Measurements from ENCODE around the gene UBE2M. TPM values are rescaled to one million over a fixed set of nuclear protein-coding genes. Genes with fewer than 3 reads are reported as not detected.

Gene UBE2M
- total RNA-seq, 1 donor from 2014 or later = 78.3 TPM

- Mint-ChIP-seq H3K4me1 (ENCODE audit: unreplicated experiment) (peaks cover 29% of the 10 kb centered on the region), H3K9me3 (ENCODE audit: unreplicated experiment) (no peaks in the 10 kb centered on the region), H3K27ac (ENCODE audit: unreplicated experiment) (peak overlapping the region; percentile 99), H3K4me3 (ENCODE audit: unreplicated experiment) (peak overlapping the region; percentile 97), H3K36me3 (ENCODE audit: unreplicated experiment) (peaks cover 10% of the 10 kb centered on the region), H3K27me3 (ENCODE audit: unreplicated experiment) (no peaks in the 10 kb centered on the region)
- no peak for DNase-seq (ENCODE audit: extremely low spot score, unreplicated experiment)
- TF ChIP-seq CTCF (IDR thresholded peaks at IDR 0.05) = no peak
Observed at GRCh38 chr19:58560007-58560887, 1.8 kb upstream of the UBE2M start.

DNA sequence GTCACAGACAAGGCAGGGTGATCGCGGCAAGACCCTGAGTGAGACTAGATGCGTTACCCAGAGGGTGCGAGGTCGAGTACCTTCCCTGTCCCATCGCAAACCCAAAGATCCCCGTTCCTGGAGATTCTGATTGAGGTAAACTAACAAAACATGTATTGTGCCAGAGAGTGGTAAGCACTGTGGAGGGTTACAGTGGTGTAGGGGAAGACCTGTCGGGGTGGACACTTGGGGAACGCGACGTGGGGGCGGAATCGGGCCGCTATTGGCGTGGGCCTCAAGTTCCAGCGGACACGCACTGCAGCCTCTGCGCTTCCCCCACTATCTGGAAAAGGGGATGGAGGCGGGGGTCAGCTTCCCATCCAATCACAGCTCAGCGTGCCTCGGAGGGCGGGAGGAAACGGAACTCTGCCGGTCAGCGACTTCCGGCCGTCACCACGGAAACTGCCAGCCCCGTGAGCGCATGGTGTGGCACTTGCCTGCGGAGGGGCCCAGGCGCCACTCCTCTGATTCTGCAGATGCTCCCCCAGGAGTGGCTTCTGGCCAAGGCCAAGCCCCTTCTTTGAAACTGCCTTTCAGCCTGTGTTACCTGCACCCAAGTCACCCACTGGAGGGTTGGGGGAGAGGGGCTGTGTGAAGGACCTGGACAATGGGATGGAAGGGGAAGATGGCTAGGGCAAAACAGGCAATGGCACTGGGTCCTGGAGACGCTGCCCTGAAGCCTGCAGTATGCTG lies 1.0 kb upstream of the UBE2M start:
- Mint-ChIP-seq H3K4me1 (ENCODE audit: unreplicated experiment) (peaks cover 37% of the 10 kb centered on the region), H3K4me3 (ENCODE audit: unreplicated experiment) (peak overlapping the region; percentile 97), H3K27ac (ENCODE audit: unreplicated experiment) (peak overlapping the region; percentile 99), H3K9me3 (ENCODE audit: unreplicated experiment) (no peaks in the 10 kb centered on the region), H3K36me3 (ENCODE audit: unreplicated experiment) (peaks cover 13% of the 10 kb centered on the region), H3K27me3 (ENCODE audit: unreplicated experiment) (no peaks in the 10 kb centered on the region)
- TF ChIP-seq CTCF (IDR thresholded peaks at IDR 0.05) = no peak
- peak; percentile 95 for DNase-seq (ENCODE audit: extremely low spot score, unreplicated experiment)

- Mint-ChIP-seq H3K4me1 (ENCODE audit: unreplicated experiment) (peaks cover 44% of the 10 kb centered on the region), H3K9me3 (ENCODE audit: unreplicated experiment) (no peaks in the 10 kb centered on the region), H3K27ac (ENCODE audit: unreplicated experiment) (peak overlapping the region; percentile 99), H3K36me3 (ENCODE audit: unreplicated experiment) (peaks cover 13% of the 10 kb centered on the region), H3K27me3 (ENCODE audit: unreplicated experiment) (no peaks in the 10 kb centered on the region), H3K4me3 (ENCODE audit: unreplicated experiment) (peak overlapping the region; percentile 97)
- TF ChIP-seq CTCF (IDR thresholded peaks at IDR 0.05) = no peak
- peak; percentile 100 for DNase-seq (ENCODE audit: extremely low spot score, unreplicated experiment)
Observed at GRCh38 chr19:58558623-58559274, 338 bp upstream of the UBE2M start.

- DNase-seq (ENCODE audit: extremely low spot score, unreplicated experiment) = no peak
- Mint-ChIP-seq H3K4me3 (ENCODE audit: unreplicated experiment) (peak overlapping the region; percentile 97), H3K27me3 (ENCODE audit: unreplicated experiment) (no peaks in the 10 kb centered on the region), H3K27ac (ENCODE audit: unreplicated experiment) (peak overlapping the region; percentile 98), H3K9me3 (ENCODE audit: unreplicated experiment) (no peaks in the 10 kb centered on the region), H3K4me1 (ENCODE audit: unreplicated experiment) (peaks cover 47% of the 10 kb centered on the region), H3K36me3 (ENCODE audit: unreplicated experiment) (peaks cover 20% of the 10 kb centered on the region)
- no peak for TF ChIP-seq CTCF (IDR thresholded peaks at IDR 0.05)
Observed at GRCh38 chr19:58557221-58558065, 968 bp downstream of the UBE2M start.

Data from osteocyte (in vitro differentiated cells).